ENCODE data around the gene NEK4. TPM values are rescaled to one million over a fixed set of nuclear protein-coding genes. Genes with fewer than 3 reads are reported as not detected.

The NEK4 gene
- polyA plus RNA-seq, 1 of the 3 experiments (the other 2 are of a cell fraction), result 8.8 TPM

DNA sequence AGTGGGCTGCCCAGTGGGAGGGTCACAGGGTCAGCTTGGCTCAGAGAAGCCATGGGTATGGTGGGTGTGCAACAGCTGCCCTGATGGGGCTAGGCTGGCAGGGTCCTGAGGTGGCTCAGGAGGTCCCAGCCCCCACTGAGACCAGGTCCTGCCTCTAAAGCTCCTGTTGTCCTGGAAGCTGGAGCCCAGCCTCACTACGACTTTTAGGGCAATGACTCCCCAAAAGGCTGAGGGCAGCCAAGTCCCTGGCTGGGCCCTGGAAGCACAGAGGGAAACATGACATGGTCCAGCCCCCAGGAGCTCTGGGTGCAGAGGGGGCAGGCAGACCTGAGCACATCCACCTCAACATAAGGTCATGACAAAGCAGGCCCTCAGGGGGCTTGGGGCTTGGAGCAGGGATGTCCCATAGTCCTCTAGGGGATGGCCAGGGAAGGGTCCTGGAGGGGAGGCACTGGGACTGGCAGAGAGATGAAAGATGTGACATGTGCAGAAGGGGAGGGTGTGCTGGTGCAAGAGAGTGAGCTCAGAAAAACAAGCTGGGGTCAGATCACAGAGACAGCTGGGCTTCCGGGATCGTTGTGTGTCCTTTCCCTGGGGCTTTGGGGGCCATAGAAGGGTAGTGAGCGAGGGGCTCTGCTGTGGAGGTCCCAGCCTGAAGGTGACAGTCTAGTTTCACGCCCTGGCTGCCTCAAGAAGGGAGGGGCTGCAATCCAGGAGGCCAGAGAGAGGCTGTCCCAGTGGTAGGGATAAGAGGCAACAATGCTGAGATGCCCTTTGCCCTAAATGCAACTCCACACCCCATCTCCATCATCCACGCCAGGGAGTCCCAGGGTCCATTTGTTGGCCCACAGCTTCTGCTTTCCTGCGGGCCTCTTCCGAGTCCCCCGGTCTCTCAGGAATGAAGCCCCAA lies 23.2 kb upstream of the NEK4 start (continued):
- TF ChIP-seq, protein P1, sequence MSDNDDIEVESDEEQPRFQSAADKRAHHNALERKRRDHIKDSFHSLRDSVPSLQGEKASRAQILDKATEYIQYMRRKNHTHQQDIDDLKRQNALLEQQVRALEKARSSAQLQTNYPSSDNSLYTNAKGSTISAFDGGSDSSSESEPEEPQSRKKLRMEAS (IDR thresholded peaks at IDR 0.05; ENCODE audit: low read depth), result no peak
- TF ChIP-seq YY1 (IDR thresholded peaks at IDR 0.05; ENCODE audit: low read depth), result no peak

DNA sequence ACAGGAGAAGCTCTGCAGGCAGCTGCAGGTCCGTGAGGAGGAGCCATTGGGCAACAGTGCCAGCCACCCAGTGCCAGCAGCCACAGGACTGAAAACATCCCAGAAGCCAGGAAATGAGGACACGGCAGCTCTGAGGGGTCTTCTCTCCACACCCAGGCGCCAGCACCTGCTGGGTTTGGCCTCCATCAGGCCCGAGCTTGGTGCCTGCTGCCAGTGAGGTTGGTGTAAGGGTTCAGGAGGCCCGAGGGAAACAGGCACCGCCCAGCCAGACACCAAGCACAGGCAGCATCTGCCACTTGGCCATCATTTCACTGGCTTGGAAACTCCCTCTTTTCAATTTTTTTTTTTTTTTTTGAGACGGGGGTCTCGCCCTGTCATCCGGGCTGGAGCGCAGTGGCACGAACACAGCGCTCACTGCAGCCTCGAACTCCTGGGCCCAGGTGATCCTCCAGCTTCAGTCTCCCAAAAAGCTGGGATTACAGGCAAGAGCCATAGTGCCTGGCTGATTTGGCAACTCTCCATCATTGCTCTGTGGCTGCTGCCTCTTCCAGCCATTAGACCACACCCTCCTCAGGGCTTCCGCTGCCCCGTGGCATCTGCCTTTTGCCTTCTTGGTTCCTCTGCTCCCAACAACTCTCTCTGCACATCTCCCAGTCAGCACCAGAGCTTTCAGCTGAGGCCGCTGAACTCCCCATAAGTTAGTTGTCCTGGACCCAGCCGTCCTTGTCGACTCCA lies 22.4 kb upstream of the NEK4 start:
- Histone ChIP-seq H3K9ac (no peak overlapping the region), H3K4me3 (ENCODE audit: low read depth in 2 of 2, low read length in 1 of 2) (no peak overlapping the region), H3K9me2 (no peaks in the 10 kb centered on the region), H3K27me3 (ENCODE audit: insufficient read depth) (no peaks in the 10 kb centered on the region), H2AFZ (ENCODE audit: low read depth) (no peak overlapping the region), H3F3A (replicated peaks; ENCODE audit: insufficient read depth) (no peaks in the 10 kb centered on the region), H3K4me1 (ENCODE audit: control insufficient read depth in 1 of 2, insufficient read depth in 2 of 2, low read depth in 1 of 2, low read length in 1 of 2) (peaks cover 0 to 3% of the 10 kb centered on the region in 2 experiments; a peak in 1 of 4 replicates), H4K20me1 (ENCODE audit: insufficient read depth) (no peaks in the 10 kb centered on the region), H3K9me3 (no peaks in the 10 kb centered on the region), H3K79me2 (ENCODE audit: insufficient read depth) (no peaks in the 10 kb centered on the region), H3K4me2 (no peak overlapping the region), H3K36me3 (replicated peaks in 1 of 2; ENCODE audit: control insufficient read depth in 1 of 2, insufficient read depth in 2 of 2, low read length in 1 of 2) (no peaks in the 10 kb centered on the region), H3K27ac (ENCODE audit: low read depth in 2 of 2, low read length in 1 of 2) (no peak overlapping the region)
- WGBS (ENCODE audit: low lambda C conversion rate), result 63% methylated on average over 17 of the region's 18 CpGs
- TF ChIP-seq FOXJ3 (CRISPR knock-in tag; IDR thresholded peaks at IDR 0.05) (no peak), ELF1 (IDR thresholded peaks at IDR 0.05) (no peak), RXRA (IDR thresholded peaks at IDR 0.05; ENCODE audit: borderline replicate concordance, low read depth) (no peak), EZH2phosphoT487 (IDR thresholded peaks at IDR 0.05; ENCODE audit: borderline replicate concordance, low read depth) (no peak), TEAD4 (IDR thresholded peaks at IDR 0.05; ENCODE audit: borderline replicate concordance, insufficient read depth) (no peak), YY1 (IDR thresholded peaks at IDR 0.05; ENCODE audit: low read depth) (no peak), MEF2A (IDR thresholded peaks at IDR 0.05; ENCODE audit: borderline replicate concordance, low read depth) (no peak), JUND (IDR thresholded peaks at IDR 0.05) (no peak), SMC3 (IDR thresholded peaks at IDR 0.05; ENCODE audit: low read depth, low read length) (no peak), TCF12 (IDR thresholded peaks at IDR 0.05) (no peak), MXI1 (IDR thresholded peaks at IDR 0.05; ENCODE audit: low read depth, low read length) (no peak), NFIC (IDR thresholded peaks at IDR 0.05; ENCODE audit: borderline replicate concordance) (no peak)
- TF ChIP-seq, protein P2, sequence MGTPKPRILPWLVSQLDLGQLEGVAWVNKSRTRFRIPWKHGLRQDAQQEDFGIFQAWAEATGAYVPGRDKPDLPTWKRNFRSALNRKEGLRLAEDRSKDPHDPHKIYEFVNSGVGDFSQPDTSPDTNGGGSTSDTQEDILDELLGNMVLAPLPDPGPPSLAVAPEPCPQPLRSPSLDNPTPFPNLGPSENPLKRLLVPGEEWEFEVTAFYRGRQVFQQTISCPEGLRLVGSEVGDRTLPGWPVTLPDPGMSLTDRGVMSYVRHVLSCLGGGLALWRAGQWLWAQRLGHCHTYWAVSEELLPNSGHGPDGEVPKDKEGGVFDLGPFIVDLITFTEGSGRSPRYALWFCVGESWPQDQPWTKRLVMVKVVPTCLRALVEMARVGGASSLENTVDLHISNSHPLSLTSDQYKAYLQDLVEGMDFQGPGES (IDR thresholded peaks at IDR 0.05; ENCODE audit: low read depth, low read length), result no peak
- TF ChIP-seq, protein P3, sequence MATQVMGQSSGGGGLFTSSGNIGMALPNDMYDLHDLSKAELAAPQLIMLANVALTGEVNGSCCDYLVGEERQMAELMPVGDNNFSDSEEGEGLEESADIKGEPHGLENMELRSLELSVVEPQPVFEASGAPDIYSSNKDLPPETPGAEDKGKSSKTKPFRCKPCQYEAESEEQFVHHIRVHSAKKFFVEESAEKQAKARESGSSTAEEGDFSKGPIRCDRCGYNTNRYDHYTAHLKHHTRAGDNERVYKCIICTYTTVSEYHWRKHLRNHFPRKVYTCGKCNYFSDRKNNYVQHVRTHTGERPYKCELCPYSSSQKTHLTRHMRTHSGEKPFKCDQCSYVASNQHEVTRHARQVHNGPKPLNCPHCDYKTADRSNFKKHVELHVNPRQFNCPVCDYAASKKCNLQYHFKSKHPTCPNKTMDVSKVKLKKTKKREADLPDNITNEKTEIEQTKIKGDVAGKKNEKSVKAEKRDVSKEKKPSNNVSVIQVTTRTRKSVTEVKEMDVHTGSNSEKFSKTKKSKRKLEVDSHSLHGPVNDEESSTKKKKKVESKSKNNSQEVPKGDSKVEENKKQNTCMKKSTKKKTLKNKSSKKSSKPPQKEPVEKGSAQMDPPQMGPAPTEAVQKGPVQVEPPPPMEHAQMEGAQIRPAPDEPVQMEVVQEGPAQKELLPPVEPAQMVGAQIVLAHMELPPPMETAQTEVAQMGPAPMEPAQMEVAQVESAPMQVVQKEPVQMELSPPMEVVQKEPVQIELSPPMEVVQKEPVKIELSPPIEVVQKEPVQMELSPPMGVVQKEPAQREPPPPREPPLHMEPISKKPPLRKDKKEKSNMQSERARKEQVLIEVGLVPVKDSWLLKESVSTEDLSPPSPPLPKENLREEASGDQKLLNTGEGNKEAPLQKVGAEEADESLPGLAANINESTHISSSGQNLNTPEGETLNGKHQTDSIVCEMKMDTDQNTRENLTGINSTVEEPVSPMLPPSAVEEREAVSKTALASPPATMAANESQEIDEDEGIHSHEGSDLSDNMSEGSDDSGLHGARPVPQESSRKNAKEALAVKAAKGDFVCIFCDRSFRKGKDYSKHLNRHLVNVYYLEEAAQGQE (IDR thresholded peaks at IDR 0.05; ENCODE audit: low read depth, low read length), result no peak
- TF ChIP-seq, protein P4, sequence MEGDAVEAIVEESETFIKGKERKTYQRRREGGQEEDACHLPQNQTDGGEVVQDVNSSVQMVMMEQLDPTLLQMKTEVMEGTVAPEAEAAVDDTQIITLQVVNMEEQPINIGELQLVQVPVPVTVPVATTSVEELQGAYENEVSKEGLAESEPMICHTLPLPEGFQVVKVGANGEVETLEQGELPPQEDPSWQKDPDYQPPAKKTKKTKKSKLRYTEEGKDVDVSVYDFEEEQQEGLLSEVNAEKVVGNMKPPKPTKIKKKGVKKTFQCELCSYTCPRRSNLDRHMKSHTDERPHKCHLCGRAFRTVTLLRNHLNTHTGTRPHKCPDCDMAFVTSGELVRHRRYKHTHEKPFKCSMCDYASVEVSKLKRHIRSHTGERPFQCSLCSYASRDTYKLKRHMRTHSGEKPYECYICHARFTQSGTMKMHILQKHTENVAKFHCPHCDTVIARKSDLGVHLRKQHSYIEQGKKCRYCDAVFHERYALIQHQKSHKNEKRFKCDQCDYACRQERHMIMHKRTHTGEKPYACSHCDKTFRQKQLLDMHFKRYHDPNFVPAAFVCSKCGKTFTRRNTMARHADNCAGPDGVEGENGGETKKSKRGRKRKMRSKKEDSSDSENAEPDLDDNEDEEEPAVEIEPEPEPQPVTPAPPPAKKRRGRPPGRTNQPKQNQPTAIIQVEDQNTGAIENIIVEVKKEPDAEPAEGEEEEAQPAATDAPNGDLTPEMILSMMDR (IDR thresholded peaks at IDR 0.05), result no peak
- POLR2A ChIA-PET, result interaction anchor here (1.8 kb wide), 1 partner anchor 13 kb away, joined by 6 read pairs; no protein-coding TSS in a partner anchor
- DNase-seq, result no peak
- CTCF ChIA-PET, result interaction anchor here (0.6 to 1.4 kb wide), 2 partner anchors 22 to 28 kb away, joined by 4 read pairs; no protein-coding TSS in a partner anchor
